ENCODE measurements around the gene ZMYM4.
"Not testable (repeated sequence)": the region's sequence is repeated elsewhere in the genome, so short reads cannot be mapped to it uniquely, and the experiment has no call there.

Gene ZMYM4
- 55.0 to 72.7 reads per million in 2 donors for total RNA-seq

DNA sequence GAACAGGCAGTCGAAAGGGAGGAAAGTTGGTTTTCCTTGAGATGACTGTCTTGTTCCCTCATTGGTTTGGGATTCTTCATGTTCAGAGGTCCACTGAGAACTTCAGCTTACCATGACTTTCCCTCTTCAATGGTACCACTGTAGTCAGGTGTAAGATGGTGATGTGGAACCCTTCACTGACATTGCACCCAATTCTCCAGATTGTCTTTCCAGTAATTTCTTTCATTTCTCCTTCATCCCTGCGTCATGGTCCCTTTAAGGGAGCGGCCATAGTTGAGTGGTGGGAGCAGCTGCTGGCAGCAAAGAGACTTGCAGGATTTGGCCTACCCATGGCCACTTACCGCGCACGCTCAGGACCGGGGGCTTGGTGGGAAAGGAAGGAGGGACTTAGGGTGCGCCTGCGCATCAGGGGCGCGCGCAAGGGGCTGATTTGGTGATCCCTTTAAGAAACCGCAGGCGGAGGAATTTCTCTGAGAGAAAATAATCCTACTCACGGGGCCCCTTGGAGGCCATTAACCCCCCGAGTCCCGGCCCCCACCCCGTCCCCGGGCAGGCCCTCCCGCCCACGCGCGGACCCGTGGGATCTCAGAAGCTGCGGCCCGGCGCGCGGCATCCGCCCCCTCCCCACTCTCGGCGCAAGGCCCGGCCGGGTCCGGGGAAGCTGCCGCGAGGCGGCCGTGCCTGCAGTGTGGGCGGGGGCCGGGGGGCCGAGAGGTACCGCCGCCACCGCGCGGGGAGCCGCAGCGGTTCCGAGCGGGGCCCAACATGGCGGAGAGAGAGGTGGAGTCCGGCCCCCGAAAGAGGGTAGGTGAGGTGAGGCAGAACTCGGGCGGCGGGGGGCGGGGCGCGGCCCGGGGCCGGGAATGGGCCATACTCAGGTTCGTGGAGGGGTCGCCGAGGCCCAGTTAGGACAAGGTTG is at the start of gene ZMYM4:
Gene ZMYM4 (plus strand): TSS at position 428 of the 919 bp plus-strand sequence. CDS start 338 bp downstream, at position 766.
- peak; percentile 70 for DNase-seq

DNA sequence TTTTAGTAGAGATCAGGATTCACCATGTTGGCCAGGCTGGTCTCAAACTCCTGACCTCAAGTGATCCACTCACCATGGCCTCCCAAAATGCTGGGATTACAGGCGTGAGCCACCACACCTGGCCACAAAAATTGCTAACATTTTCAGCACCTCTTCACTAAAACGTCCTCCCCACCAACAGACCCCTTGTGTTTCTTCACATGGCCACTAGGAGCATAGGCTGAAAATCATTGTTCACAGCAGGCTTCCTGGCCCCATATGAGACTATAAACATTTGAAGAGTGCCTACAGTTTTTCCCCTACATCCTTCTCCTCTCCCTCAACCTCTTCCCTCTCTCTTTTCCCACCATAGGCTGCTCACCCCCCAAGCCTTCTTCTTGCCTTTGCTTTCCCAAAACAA is 47.5 kb upstream of the ZMYM4 start:
- no peak for DNase-seq

DNA sequence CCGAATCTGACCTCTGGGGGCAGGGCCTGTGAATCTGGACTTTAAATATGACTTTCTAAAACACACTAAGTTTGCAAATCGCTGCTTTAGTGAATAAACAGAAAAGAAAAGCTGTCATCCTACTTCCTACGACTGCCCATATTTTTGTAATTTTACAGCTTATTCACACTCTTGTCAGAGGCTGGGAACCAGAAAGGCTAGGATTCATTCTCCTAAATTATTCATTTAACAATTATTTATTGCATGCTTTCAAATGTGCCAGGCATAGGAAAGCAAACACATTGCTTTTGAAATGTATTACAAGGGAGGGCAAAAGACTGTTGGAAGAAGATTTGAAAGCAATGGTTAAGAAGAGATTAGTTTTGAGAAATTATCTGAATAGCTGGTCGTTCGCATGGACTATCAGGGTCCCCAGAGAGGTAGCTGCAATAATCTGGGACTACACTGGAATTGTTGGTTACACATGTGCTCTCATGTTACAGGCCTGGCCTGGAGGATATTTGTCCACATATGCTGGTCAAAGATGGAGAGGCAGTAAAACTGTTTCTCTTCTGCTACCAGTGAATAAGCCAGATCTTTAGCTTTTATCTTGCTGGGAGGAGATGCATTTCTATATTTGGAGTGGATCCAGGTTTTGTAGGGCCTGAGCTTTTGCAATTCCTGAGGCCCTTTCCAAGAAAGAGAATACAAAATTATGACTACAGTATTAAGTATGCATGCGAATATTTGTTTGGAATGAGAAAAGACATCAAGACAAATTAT is 46.0 kb upstream of the ZMYM4 start:
- no peak for DNase-seq

DNA sequence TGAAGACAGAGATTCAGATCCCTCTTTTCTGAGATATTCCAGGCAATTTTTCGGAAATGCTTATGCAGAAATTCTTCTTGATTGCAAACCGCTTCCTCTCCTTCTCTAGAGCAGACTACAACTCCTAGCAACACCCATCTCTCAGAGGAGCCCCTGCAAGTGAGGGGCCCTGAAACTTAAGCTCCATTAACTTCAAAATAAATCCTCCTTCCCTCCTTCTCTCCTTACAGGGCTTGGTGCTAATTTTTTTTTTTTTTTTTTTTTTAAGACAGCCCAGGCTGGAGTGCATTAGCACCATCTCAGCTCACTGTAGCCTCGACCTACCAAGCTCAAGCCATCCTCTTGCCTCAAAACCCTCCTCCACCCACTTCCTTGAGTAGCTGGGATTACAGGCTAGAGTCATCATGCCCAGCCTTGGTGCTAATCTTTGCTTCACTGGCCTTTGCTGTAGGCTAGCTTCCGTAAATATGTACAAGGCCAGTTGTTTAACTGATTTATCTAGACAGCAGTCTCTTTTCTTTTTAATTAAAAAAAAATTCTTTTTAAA is 45.4 kb upstream of the ZMYM4 start:
- DNase-seq: no peak

DNA sequence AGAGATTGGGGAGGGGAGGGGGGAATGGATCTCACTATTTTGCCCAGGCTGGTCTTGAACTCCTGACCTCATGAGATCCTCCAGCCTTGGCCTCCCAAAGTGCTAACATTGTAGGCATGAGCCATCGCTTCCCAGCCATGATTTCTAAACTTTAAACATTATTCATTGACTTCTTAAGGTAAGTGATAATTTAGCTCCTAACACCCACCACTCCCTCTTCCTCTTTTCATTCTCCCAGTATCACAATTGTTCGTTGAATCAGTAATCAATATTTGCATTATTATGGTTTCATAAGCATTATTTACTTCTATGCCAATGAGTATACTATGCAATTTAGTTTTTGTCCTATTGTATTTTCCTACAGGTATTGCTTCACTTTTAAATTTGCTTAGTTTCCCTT is 42.0 kb upstream of the ZMYM4 start:
- no peak for DNase-seq

DNA sequence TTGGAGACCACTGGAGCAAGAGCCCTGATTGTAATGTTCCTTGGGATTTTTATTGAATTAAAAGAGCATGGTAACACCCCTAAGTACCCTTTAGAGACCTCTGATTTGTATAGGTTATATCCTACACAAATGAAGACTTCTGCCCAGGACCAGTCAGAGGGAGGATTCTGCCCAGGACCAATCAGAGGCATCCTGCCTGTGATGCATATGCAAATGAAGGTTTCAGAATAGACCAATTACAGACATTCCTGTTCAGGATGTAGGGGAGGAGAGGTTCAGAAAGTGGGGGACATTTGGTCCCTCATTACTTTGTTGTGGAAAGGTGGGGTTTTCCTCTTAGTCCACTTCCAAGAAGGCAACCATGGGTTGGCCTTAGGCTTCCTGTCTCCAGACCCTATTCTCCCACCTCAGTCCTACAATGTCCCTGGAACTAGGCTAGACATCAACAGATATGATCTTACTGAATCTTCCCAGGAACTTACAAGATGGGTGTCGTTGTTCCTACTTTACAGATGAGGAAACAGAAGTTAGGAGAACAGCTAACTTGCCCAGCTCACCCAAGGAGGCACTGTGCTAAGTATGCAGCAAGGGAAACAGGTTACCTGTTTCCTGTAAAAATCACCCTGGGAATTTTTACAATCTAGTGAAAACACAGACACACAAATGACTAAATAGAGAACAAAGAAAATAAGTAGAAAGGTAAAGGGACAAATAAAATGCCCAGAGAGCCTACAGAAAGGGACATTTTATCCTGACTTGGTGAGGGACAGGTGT is 38.7 kb upstream of the ZMYM4 start:
- DNase-seq: no peak

DNA sequence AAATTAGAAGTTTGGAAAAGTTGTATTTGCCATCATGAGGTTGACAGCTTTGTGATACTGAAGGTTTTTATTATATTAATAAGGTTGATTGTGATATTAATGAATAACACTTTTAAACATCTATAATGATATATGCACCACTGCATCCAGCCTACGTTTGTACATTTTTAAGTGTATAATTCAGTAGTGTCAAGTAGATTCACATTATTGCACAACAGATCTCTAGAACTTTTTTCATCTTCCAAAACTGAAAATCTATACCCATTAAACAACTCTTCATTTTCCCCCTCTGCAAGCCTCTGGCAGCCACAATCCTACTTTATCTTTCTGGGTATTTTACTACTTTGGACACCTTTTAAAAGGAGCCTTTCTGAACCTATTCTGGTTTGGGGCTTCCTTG is 37.2 kb upstream of the ZMYM4 start:
- no peak for DNase-seq

DNA sequence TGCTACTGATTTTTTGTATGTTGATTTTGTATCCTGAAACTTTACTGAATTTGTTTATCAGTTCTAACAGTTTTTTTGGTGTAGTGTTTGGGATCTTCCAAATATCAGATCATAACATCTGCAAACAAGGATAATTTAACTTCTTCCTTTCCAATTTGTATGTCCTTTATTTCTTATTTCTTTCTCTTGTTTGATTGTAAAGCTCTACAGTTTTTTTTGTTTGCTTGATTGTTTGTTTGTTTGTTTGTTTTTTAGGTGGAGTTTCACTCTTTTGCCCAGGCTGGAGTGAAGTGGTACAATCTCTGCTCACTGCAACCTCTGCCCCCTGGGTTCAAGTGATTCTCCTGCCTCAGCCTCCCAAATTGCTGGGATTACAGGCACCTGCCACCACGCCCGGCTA is 31.7 kb upstream of the ZMYM4 start:
- DNase-seq: not testable (repeated sequence)

DNA sequence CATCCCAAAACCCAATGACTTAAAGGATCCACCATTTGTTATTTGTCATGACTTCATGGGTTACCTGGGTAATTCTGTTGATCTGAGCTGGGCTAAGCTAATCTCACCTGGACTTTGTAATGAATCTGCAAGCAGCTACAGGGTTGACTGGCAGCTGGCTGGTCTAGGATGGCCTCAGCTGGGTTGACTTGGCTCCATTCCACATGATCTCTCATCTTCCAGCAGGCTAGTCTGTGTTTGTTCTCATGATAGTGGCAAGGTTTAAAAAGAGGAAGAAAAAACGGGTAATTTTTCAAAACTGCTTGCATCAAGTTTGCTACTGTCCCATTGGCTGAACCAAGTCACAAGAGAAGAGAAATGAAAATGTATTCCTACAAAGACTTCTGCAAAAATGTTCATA is 24.8 kb upstream of the ZMYM4 start:
- no peak for DNase-seq

DNA sequence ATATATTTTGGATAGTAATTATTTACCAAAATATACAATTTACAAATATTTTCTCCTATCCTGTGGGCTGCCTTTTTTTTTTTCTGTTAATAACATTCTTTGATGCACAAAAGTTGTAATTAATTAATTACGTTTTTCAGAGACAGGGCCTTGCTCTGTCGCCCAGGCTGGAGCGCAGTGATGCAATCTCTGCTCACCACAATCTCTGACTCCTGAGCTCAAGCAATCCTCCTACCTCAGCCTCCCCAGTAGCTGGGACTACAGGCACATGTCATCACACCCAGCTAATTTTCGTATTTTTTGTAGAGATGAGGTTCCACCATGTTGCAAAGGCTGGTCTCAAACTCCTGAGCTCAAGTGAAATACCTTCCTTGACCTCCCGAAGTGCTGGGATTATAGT is 21.3 kb upstream of the ZMYM4 start:
- no peak for DNase-seq

DNA sequence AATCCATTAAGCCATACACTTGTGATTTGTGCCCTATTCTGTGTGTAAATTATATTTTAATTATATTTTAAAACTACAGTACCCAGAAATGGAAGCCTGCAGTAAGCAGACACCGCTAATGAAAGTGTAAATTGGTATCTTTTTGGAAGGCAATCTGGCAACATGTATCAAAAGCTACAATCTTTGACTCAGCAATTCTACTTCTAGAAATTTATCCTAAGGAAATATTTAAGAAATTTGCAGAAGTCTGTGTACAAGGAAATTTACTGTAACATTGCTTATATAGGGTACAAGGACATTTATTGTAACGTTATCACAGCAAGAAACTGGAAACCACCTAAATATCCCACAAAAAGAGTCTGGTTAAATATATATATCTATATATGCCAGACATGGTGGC is 14.6 kb upstream of the ZMYM4 start:
- DNase-seq: no peak

DNA sequence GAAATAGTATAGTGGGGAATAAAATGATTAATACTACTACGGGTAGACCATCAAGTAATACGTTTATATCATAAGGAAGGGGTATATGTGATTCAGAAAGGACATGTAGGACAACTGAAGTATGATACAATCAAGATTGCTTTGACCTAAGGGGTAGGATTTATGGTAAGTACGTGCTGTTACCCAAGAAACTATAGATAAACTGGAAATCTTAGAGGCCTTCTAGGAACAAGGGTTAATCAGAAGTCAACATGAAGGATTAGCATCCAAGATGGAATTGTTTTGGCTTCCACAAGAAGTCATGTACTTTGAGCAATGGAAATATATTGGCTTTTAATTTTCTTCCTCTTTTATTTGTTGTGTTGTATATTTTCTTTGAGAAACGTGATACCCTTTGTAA is 13.2 kb upstream of the ZMYM4 start:
- DNase-seq: no peak

DNA sequence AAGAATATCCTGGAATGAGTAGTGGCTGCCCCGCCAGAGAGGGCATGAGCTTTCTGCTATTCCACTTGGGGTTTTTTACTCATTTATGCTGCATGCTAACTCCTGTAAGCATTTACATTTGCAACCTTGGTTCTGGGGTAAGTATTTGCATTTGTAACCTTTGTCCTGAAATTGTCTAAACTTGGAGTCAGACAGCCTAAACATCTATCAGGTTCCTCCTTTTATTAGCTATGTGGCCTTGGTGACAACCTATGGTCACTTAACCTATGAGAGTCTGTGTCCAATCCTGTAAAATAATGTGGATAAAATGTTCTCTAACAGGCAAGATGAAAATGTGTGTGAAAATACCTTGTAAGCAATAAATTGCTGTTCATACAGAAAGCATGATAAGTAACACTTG is 8.9 kb upstream of the ZMYM4 start:
- no peak for DNase-seq

DNA sequence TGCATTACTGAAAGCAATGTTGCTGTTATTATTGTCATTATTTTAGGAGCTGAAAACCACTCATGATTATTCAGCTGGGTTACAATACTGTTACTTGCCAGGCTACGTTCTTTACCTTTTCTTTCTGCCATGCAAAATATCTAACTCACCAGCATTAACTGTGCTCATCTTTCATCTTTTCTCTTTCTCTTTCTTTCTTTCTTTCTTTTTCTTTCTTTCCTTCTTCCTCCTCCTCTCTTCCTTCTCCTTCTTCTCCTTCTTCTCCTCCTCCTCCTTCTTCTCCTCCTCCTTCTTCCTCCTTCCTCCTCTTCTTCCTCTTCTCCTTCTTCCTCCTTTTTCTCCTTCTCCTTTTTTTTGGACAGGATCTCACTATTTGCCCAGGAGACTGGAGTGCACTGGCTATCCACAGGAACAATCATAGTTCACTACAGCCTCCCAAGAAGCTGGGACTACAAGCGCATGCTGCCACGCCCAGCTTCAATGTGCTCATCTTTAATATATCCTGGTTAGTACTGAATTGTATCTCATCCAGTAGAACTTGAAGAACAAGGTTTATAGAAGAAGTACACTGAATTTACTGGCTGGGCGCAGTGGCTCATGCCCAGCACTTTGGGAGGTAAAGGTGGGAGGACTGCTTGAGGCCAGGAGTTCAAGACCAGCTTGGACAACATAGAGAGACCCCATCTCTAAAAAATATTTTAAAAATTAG is 6.9 kb upstream of the ZMYM4 start:
- DNase-seq: no peak

DNA sequence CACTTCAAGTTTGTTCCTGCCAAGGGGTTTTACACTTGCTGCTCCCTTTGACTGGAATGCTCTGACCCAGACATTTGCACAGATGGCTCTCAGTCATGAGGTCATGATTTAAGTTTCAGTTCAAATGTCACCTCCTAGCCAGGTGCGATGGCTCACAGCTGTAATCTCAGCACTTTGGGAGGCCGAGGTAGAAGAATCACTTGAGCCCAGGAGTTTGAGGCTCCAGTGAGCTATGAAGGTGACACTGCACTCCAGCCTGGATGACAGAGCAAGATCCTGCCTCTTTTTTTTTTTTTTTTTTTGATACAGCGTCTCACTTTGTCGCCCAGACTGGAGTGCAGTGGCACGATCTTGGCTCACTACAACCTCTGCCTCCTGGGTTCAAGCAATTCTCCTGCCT is 4.5 kb upstream of the ZMYM4 start:
- no peak for DNase-seq

DNA sequence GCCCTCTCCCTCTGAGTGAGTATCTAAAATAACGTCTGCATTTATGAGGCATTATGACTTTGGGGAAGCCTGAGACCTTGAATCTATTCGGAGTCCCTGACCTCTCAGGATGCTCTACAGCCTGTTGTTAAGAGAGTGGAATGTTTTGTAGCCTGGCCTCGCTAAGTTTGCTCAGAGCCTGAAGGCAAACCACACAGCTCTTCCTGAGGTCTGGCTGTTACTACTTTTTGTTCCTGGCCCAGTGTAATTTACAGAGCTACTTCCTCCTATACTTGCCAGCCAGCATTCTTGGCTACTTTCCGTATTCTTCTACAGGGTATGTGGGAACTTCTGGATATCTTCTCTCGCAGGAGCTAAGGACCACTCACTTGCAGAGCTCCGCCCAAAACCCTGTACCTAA is 3.6 kb upstream of the ZMYM4 start:
- no peak for DNase-seq

DNA sequence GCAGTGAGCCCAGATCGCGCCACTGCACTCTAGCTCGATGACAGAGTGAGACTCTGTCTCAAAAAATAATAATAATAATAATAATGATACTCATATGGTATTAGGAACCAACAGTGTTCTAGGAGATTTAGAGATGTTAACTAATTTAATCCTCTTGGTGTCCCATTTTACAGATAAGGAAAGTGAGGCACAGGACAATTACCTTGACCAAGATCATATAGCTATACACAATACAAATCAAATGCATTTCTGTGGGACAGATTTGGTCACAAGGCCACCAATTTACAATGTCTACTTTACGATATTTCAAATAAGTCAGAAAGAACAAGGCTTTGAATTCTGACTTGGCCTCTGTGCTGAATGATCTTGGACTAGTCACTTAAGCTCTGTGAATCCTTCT is 2.2 kb upstream of the ZMYM4 start:
- no peak for DNase-seq

DNA sequence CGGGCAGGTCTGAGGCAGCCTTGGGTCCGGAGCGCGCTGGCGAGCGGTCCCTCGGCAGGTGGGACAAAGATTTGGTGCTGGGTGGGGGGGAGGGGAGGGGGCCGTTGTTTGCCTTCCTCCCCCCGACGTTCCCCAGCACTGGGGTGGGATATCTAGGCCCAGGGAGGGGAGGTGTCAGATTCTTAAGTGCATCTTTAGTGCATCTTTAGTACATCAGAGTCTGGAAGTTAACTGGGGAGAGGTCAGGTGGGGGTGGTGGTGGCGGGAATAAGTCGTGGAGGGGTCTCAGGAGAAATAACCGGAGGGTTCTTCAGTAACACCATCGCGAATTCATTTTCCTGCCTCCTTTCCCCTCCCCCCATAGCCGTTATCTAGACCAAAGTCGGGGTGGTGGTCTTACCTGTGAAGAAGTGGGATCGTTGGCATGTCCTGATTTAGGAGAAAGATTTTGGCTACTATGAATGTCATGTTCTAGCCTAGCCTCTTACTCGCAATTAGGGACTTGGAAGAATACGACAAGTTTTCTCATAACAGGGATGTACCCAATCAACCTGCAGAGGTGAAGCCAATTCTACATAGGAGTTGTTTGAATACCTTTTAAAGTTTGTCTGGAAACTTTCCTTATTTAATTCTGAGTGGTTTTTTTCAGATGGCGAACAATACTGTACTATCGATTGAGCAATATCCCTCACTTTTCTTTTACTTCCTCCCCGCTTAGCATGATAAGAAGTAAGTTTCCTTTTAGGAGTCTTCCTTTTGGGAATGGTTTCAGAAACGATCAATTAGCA is 886 bp downstream of the ZMYM4 start:
- no peak for DNase-seq

DNA sequence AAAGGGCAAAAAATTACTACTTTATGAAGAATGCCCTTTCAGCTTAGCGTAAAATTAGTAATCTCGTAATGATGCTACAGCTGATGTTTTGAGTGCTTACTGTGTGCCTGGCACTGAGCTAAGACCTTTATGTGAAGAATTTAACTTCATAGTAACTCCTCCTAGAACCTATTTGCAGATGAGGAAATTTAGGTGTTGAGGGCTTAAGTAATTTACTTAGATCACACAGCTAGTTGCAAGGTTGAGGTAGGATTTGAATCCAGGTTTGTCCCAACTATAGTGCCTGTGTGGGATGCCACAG is 1.4 kb downstream of the ZMYM4 start:
- DNase-seq: no peak

DNA sequence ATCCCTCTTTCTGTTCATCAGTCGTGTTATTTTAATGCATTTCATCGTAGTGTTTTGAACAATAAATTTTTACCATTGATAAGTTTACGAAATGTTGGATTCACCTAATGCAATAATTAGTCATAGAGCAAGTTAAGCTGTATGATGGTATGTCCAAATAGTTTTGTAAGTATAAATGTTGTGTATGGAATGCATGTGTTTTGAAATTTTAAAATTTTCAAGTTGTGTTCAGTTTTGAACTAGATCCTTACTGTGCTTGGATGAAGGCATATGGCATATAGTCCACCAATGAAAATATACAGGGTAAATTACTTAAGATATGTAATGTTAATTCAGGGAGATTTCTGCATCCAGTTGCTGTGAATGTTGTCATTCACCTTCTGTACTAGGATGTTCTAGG is 2.3 kb downstream of the ZMYM4 start:
- no peak for DNase-seq

DNA sequence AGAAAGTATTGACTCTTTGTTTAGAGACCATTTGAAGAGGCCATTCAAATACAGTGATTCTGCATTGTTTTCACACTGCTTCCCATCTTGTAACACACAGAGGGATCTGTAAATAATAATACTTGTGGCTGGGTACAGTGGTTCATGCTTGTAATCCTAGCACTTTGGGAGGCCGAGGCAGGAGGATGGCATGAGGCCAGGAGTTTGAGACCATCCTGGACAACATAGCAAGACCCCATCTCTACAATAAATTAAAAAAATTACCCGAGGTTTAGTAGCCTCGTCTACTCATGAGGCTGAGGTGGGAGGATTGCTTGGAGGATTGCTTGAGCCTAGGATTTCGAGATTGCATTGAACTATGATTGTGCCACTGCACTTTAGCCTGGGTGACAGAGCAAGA is 5.7 kb downstream of the ZMYM4 start:
- no peak for DNase-seq
